ENCODE data around the gene CASP4.
"Not testable (repeated sequence)": the region's sequence is repeated elsewhere in the genome, so short reads cannot be mapped to it uniquely, and the experiment has no call there.

The CASP4 gene

GRCh38 chr11:104984808-104985207 is 16.4 kb upstream of the CASP4 start:
- Histone ChIP-seq H3K4me1 (ENCODE audit: control insufficient read depth in 1 of 2, insufficient read depth in 2 of 2, low read length in 2 of 2) (no peaks in the 10 kb centered on the region), H3K9me3 (ENCODE audit: control insufficient read depth in 1 of 2, low read length in 2 of 2) (peaks cover 0 to 5% of the 10 kb centered on the region in 2 donors), H3K27me3 (ENCODE audit: low read depth, low read length) (no peaks in the 10 kb centered on the region), H3K36me3 (ENCODE audit: control insufficient read depth in 1 of 2, insufficient read depth in 2 of 2, low read length in 2 of 2) (no peaks in the 10 kb centered on the region), H3K27ac (ENCODE audit: low read length) (no peak overlapping the region), H3K4me3 (ENCODE audit: low read depth in 1 of 2, low read length in 2 of 2) (no peak overlapping the region)

- Histone ChIP-seq H3K4me3 (ENCODE audit: low read depth in 1 of 2, low read length in 2 of 2) (no peak overlapping the region), H3K4me1 (ENCODE audit: control insufficient read depth in 1 of 2, insufficient read depth in 2 of 2, low read length in 2 of 2) (no peaks in the 10 kb centered on the region), H3K9me3 (ENCODE audit: control insufficient read depth in 1 of 2, low read length in 2 of 2) (peaks cover 0 to 4% of the 10 kb centered on the region in 2 donors), H3K27ac (ENCODE audit: low read length) (no peak overlapping the region), H3K27me3 (ENCODE audit: low read depth, low read length) (no peaks in the 10 kb centered on the region), H3K36me3 (ENCODE audit: control insufficient read depth in 1 of 2, insufficient read depth in 2 of 2, low read length in 2 of 2) (no peaks in the 10 kb centered on the region)
These were observed 11.5 kb upstream of the CASP4 start for GRCh38 chr11:104979839-104980238.

GRCh38 chr11:104973616-104974015 is 5.2 kb upstream of the CASP4 start:
- Histone ChIP-seq H3K4me1 (ENCODE audit: control insufficient read depth in 1 of 2, insufficient read depth in 2 of 2, low read length in 2 of 2) (no peaks in the 10 kb centered on the region), H3K27ac (ENCODE audit: low read length) (no peak overlapping the region), H3K36me3 (ENCODE audit: control insufficient read depth in 1 of 2, insufficient read depth in 2 of 2, low read length in 2 of 2) (no peaks in the 10 kb centered on the region), H3K27me3 (ENCODE audit: low read depth, low read length) (no peaks in the 10 kb centered on the region), H3K4me3 (ENCODE audit: low read depth in 1 of 2, low read length in 2 of 2) (no peak overlapping the region), H3K9me3 (ENCODE audit: control insufficient read depth in 1 of 2, low read length in 2 of 2) (peaks cover 0 to 11% of the 10 kb centered on the region in 2 donors)

- H3K27me3 ChIP-seq (ENCODE audit: low read depth, low read length); H3K36me3 ChIP-seq (ENCODE audit: control insufficient read depth in 1 of 2, insufficient read depth in 2 of 2, low read length in 2 of 2); H3K4me3 ChIP-seq (ENCODE audit: low read depth in 1 of 2, low read length in 2 of 2); H3K27ac ChIP-seq (ENCODE audit: low read length); H3K4me1 ChIP-seq (ENCODE audit: control insufficient read depth in 1 of 2, insufficient read depth in 2 of 2, low read length in 2 of 2): not testable (repeated sequence)
- H3K9me3 ChIP-seq (ENCODE audit: control insufficient read depth in 1 of 2, low read length in 2 of 2) = peaks cover 0 to 11% of the 10 kb centered on the region in 2 donors
These were observed 4.5 kb upstream of the CASP4 start for GRCh38 chr11:104972924-104973323.

- Histone ChIP-seq H3K36me3 (ENCODE audit: control insufficient read depth in 1 of 2, insufficient read depth in 2 of 2, low read length in 2 of 2) (no peaks in the 10 kb centered on the region), H3K9me3 (ENCODE audit: control insufficient read depth in 1 of 2, low read length in 2 of 2) (peaks cover 0 to 11% of the 10 kb centered on the region in 2 donors), H3K4me3 (ENCODE audit: low read depth in 1 of 2, low read length in 2 of 2) (no peak overlapping the region), H3K4me1 (ENCODE audit: control insufficient read depth in 1 of 2, insufficient read depth in 2 of 2, low read length in 2 of 2) (peaks cover 0 to 4% of the 10 kb centered on the region in 2 donors), H3K27ac (ENCODE audit: low read length) (no peak overlapping the region), H3K27me3 (ENCODE audit: low read depth, low read length) (no peaks in the 10 kb centered on the region)
These were observed 2.4 kb upstream of the CASP4 start for GRCh38 chr11:104970756-104971155.

- Histone ChIP-seq H3K9me3 (ENCODE audit: control insufficient read depth in 1 of 2, low read length in 2 of 2) (peaks cover 0 to 4% of the 10 kb centered on the region in 2 donors), H3K27me3 (ENCODE audit: low read depth, low read length) (no peaks in the 10 kb centered on the region), H3K36me3 (ENCODE audit: control insufficient read depth in 1 of 2, insufficient read depth in 2 of 2, low read length in 2 of 2) (no peaks in the 10 kb centered on the region), H3K4me3 (ENCODE audit: low read depth in 1 of 2, low read length in 2 of 2) (peak overlapping the region; percentile 61 to 84), H3K4me1 (ENCODE audit: control insufficient read depth in 1 of 2, insufficient read depth in 2 of 2, low read length in 2 of 2) (peaks cover 0 to 4% of the 10 kb centered on the region in 2 donors), H3K27ac (ENCODE audit: low read length) (peak overlapping the region; percentile 94)
These were observed 742 bp upstream of the CASP4 start for GRCh38 chr11:104968856-104969776.

- no peaks in the 10 kb centered on the region for H3K36me3 ChIP-seq (ENCODE audit: control insufficient read depth in 1 of 2, insufficient read depth in 2 of 2, low read length in 2 of 2)
- peak overlapping the region; percentile 61 to 84 for H3K4me3 ChIP-seq (ENCODE audit: low read depth in 1 of 2, low read length in 2 of 2)
- peak overlapping the region; percentile 94 for H3K27ac ChIP-seq (ENCODE audit: low read length)
- H3K4me1 ChIP-seq (ENCODE audit: control insufficient read depth in 1 of 2, insufficient read depth in 2 of 2, low read length in 2 of 2) = peaks cover 0 to 7% of the 10 kb centered on the region in 2 donors
- peaks cover 0 to 2% of the 10 kb centered on the region in 2 donors for H3K9me3 ChIP-seq (ENCODE audit: control insufficient read depth in 1 of 2, low read length in 2 of 2)
- H3K27me3 ChIP-seq (ENCODE audit: low read depth, low read length) = no peaks in the 10 kb centered on the region
These were observed 630 bp downstream of the CASP4 start for GRCh38 chr11:104967534-104968354.

- no peaks in the 10 kb centered on the region for H3K9me3 ChIP-seq (ENCODE audit: control insufficient read depth in 1 of 2, low read length in 2 of 2)
- peak overlapping the region in 1 of 2 donors; percentile 1 for H3K4me3 ChIP-seq (ENCODE audit: low read depth in 1 of 2, low read length in 2 of 2)
- H3K36me3 ChIP-seq (ENCODE audit: control insufficient read depth in 1 of 2, insufficient read depth in 2 of 2, low read length in 2 of 2) = no peaks in the 10 kb centered on the region
- peaks cover 0 to 7% of the 10 kb centered on the region in 2 donors for H3K4me1 ChIP-seq (ENCODE audit: control insufficient read depth in 1 of 2, insufficient read depth in 2 of 2, low read length in 2 of 2)
- no peak overlapping the region for H3K27ac ChIP-seq (ENCODE audit: low read length)
- H3K27me3 ChIP-seq (ENCODE audit: low read depth, low read length) = no peaks in the 10 kb centered on the region
These were observed 2.6 kb downstream of the CASP4 start for GRCh38 chr11:104965735-104966134.

GRCh38 chr11:104964247-104964646 is 4.1 kb downstream of the CASP4 start:
- no peak overlapping the region for H3K27ac ChIP-seq (ENCODE audit: low read length)
- H3K4me1 ChIP-seq (ENCODE audit: control insufficient read depth in 1 of 2, insufficient read depth in 2 of 2, low read length in 2 of 2) = peaks cover 0 to 7% of the 10 kb centered on the region in 2 donors
- H3K9me3 ChIP-seq (ENCODE audit: control insufficient read depth in 1 of 2, low read length in 2 of 2) = no peaks in the 10 kb centered on the region
- no peak overlapping the region for H3K4me3 ChIP-seq (ENCODE audit: low read depth in 1 of 2, low read length in 2 of 2)
- H3K36me3 ChIP-seq (ENCODE audit: control insufficient read depth in 1 of 2, insufficient read depth in 2 of 2, low read length in 2 of 2) = no peaks in the 10 kb centered on the region
- no peaks in the 10 kb centered on the region for H3K27me3 ChIP-seq (ENCODE audit: low read depth, low read length)

- Histone ChIP-seq H3K27me3 (ENCODE audit: low read depth, low read length) (no peaks in the 10 kb centered on the region), H3K27ac (ENCODE audit: low read length) (no peak overlapping the region), H3K4me1 (ENCODE audit: control insufficient read depth in 1 of 2, insufficient read depth in 2 of 2, low read length in 2 of 2) (peaks cover 0 to 7% of the 10 kb centered on the region in 2 donors), H3K9me3 (ENCODE audit: control insufficient read depth in 1 of 2, low read length in 2 of 2) (no peaks in the 10 kb centered on the region), H3K4me3 (ENCODE audit: low read depth in 1 of 2, low read length in 2 of 2) (no peak overlapping the region), H3K36me3 (ENCODE audit: control insufficient read depth in 1 of 2, insufficient read depth in 2 of 2, low read length in 2 of 2) (no peaks in the 10 kb centered on the region)
These were observed 5.5 kb downstream of the CASP4 start for GRCh38 chr11:104962852-104963251.

GRCh38 chr11:104957280-104957679 is 11.1 kb downstream of the CASP4 start:
- Histone ChIP-seq H3K27me3 (ENCODE audit: low read depth, low read length) (no peaks in the 10 kb centered on the region), H3K27ac (ENCODE audit: low read length) (no peak overlapping the region), H3K4me3 (ENCODE audit: low read depth in 1 of 2, low read length in 2 of 2) (no peak overlapping the region), H3K4me1 (ENCODE audit: control insufficient read depth in 1 of 2, insufficient read depth in 2 of 2, low read length in 2 of 2) (no peaks in the 10 kb centered on the region), H3K9me3 (ENCODE audit: control insufficient read depth in 1 of 2, low read length in 2 of 2) (no peaks in the 10 kb centered on the region), H3K36me3 (ENCODE audit: control insufficient read depth in 1 of 2, insufficient read depth in 2 of 2, low read length in 2 of 2) (peaks cover 0 to 11% of the 10 kb centered on the region in 2 donors)

All from muscle layer of duodenum (tissue), 2 donors.